Ovary (tissue), 3 donors: ENCODE data around the gene RGS2.

ENCODE experiments used
- CTCF ChIP-seq, 3 donors: fragments of 450-650 bp in 2 of 3; fragments of 200-600 bp in 1 of 3; IDR thresholded peaks; one replicate each; pipeline versions ENCODE4 v1.5.1 to v1.8.0; 2016 to 2022; ENCODE audit warnings: antibody characterized with exemption in 3 of 3, mild to moderate bottlenecking in 1 of 3
- EP300 ChIP-seq: sonication (generic); formaldehyde crosslinking; IDR thresholded peaks from one replicate; pipeline ENCODE4 v1.6.1; 2017; ENCODE audit warnings: antibody characterized with exemption
- POLR2A ChIP-seq: fragments of 450-650 bp; IDR thresholded peaks from one replicate; pipeline ENCODE4 v1.6.1; 2017; ENCODE audit warnings: antibody characterized with exemption, mild to moderate bottlenecking, moderate library complexity
- donor health status: DM: no; HTN: no; CAD: no.

- no peak for TF ChIP-seq POLR2A
- TF ChIP-seq CTCF (IDR thresholded peaks at IDR 0.05), result no peak
- no peak for TF ChIP-seq EP300
Measured at GRCh38 chr1:192826791-192827546, 18.1 kb downstream of the RGS2 start.
